ENCODE results near the gene KCNJ12. TPM values are rescaled to one million over a fixed set of nuclear protein-coding genes. Genes with fewer than 3 reads are reported as not detected.

The KCNJ12 gene
- total and polyA plus RNA-seq, 2 of the 13 experiments (the other 11 are each of a cell fraction or from before 2014, with no cell fraction given), result not detected

DNA sequence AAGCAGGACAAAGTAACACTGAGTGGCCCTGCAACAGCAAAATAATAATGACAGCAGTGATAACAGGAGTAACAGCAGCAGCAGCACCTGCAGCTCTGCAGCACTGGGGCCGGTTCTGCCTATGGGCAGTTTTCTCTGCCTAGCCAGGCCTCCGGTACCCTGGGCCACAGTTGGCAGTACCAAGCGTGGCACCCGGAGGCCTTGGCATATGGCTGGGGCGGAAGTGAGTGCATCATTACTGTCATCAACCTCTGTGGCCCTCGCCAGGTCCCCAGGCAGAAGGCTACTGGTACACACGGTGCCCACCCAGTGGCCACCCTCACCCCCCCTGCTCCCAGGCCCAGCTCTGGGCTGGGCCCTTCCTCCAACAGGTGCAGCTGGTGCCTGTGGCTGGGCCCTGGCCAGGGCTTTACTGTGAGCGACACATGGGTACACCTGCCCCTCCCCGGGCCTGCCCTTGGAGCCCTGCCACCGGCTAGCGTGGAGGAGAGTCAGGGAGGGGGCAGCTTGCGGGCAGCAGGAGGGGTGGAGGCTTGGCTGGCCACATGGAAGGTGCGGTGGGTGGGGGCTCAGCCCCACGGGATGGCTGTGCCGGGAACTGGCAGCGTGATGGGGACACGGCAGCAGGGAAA is 3.0 kb downstream of the KCNJ12 start:
- Histone ChIP-seq H3K36me3 (replicated peaks in 1 of 2; ENCODE audit: control insufficient read depth in 1 of 2, insufficient read depth in 2 of 2, low read length in 2 of 2) (no peaks in the 10 kb centered on the region), H3K27me3 (ENCODE audit: control insufficient read depth in 1 of 2, insufficient read depth in 2 of 2, low read length in 2 of 2) (peaks cover 11 to 65% of the 10 kb centered on the region in 2 experiments), H4K20me1 (ENCODE audit: insufficient read depth, low read length) (no peaks in the 10 kb centered on the region), H2AFZ (ENCODE audit: low read length) (no peak overlapping the region), H3K4me1 (ENCODE audit: insufficient read depth, low read length) (no peaks in the 10 kb centered on the region), H3K27ac (ENCODE audit: extremely low read length, insufficient read depth, low read length) (no peak overlapping the region), H3K4me3 (replicated peaks in 1 of 3; ENCODE audit: insufficient read depth in 1 of 3, low read depth in 2 of 3, low read length in 3 of 3) (no peak overlapping the region), H3K9me3 (ENCODE audit: low read length) (no peaks in the 10 kb centered on the region), H3K4me2 (ENCODE audit: low read depth, low read length) (no peak overlapping the region), H3K79me2 (ENCODE audit: insufficient read depth, low read length) (no peaks in the 10 kb centered on the region), H3K9ac (ENCODE audit: insufficient read depth, low read depth, low read length) (no peak overlapping the region)
- WGBS (ENCODE audit: low lambda C conversion rate), result 31% methylated on average over 11 of the region's 17 CpGs
- intact Hi-C loops (cut with micrococcal nuclease; ENCODE audit: unreplicated experiment), result no loop called here
- DNase-seq (ENCODE audit: low spot score) (no peak), FAIRE-seq (no peak), ATAC-seq (no peak)
- ChIA-PET CTCF (ENCODE audit: low intra/inter-chr PET ratio, low total read pairs) (no interaction called here), POLR2A (no interaction called here)
- in situ Hi-C loops (cut with HindIII; ENCODE audit: extremely low pct_ligation_motif_present, low pct_unique_long_range_greater_than_20kb), result no loop called here
- BruUV-seq (replicated peaks), result no TSS peak
- TF ChIP-seq ZNF569 (CRISPR knock-in tag; IDR thresholded peaks at IDR 0.05; ENCODE audit: borderline replicate concordance), result no peak
- no peak for TF ChIP-seq HNF4G (IDR thresholded peaks at IDR 0.05; ENCODE audit: borderline replicate concordance, low read depth, low read length)
- no peak for TF ChIP-seq HNF4G (CRISPR knock-in tag; IDR thresholded peaks at IDR 0.05; ENCODE audit: borderline replicate concordance, low read depth)
- no peak for TF ChIP-seq HIVEP1 (CRISPR knock-in tag; IDR thresholded peaks at IDR 0.05)
- no peak for TF ChIP-seq REXO4 (CRISPR knock-in tag; IDR thresholded peaks at IDR 0.05; ENCODE audit: borderline replicate concordance)
- TF ChIP-seq, protein P1, sequence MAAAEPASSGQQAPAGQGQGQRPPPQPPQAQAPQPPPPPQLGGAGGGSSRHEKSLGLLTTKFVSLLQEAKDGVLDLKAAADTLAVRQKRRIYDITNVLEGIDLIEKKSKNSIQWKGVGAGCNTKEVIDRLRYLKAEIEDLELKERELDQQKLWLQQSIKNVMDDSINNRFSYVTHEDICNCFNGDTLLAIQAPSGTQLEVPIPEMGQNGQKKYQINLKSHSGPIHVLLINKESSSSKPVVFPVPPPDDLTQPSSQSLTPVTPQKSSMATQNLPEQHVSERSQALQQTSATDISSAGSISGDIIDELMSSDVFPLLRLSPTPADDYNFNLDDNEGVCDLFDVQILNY (CRISPR knock-in tag; conservative IDR thresholded peaks at IDR 0.05), result no peak
- no peak for TF ChIP-seq ZNF773 (CRISPR knock-in tag; IDR thresholded peaks at IDR 0.05; ENCODE audit: borderline replicate concordance)
- TF ChIP-seq, protein P2, sequence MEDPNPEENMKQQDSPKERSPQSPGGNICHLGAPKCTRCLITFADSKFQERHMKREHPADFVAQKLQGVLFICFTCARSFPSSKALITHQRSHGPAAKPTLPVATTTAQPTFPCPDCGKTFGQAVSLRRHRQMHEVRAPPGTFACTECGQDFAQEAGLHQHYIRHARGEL (CRISPR knock-in tag; IDR thresholded peaks at IDR 0.05), result no peak
- TF ChIP-seq, protein P3, sequence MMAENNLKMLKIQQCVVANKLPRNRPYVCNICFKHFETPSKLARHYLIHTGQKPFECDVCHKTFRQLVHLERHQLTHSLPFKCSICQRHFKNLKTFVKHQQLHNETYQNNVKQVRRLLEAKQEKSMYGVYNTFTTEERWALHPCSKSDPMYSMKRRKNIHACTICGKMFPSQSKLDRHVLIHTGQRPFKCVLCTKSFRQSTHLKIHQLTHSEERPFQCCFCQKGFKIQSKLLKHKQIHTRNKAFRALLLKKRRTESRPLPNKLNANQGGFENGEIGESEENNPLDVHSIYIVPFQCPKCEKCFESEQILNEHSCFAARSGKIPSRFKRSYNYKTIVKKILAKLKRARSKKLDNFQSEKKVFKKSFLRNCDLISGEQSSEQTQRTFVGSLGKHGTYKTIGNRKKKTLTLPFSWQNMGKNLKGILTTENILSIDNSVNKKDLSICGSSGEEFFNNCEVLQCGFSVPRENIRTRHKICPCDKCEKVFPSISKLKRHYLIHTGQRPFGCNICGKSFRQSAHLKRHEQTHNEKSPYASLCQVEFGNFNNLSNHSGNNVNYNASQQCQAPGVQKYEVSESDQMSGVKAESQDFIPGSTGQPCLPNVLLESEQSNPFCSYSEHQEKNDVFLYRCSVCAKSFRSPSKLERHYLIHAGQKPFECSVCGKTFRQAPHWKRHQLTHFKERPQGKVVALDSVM (CRISPR knock-in tag; IDR thresholded peaks at IDR 0.05), result no peak
- TF ChIP-seq HMG20A (CRISPR knock-in tag; IDR thresholded peaks at IDR 0.05; ENCODE audit: borderline replicate concordance), result no peak
- TF ChIP-seq DNMT1 (CRISPR knock-in tag; IDR thresholded peaks at IDR 0.05), result no peak
- TF ChIP-seq, protein P4, sequence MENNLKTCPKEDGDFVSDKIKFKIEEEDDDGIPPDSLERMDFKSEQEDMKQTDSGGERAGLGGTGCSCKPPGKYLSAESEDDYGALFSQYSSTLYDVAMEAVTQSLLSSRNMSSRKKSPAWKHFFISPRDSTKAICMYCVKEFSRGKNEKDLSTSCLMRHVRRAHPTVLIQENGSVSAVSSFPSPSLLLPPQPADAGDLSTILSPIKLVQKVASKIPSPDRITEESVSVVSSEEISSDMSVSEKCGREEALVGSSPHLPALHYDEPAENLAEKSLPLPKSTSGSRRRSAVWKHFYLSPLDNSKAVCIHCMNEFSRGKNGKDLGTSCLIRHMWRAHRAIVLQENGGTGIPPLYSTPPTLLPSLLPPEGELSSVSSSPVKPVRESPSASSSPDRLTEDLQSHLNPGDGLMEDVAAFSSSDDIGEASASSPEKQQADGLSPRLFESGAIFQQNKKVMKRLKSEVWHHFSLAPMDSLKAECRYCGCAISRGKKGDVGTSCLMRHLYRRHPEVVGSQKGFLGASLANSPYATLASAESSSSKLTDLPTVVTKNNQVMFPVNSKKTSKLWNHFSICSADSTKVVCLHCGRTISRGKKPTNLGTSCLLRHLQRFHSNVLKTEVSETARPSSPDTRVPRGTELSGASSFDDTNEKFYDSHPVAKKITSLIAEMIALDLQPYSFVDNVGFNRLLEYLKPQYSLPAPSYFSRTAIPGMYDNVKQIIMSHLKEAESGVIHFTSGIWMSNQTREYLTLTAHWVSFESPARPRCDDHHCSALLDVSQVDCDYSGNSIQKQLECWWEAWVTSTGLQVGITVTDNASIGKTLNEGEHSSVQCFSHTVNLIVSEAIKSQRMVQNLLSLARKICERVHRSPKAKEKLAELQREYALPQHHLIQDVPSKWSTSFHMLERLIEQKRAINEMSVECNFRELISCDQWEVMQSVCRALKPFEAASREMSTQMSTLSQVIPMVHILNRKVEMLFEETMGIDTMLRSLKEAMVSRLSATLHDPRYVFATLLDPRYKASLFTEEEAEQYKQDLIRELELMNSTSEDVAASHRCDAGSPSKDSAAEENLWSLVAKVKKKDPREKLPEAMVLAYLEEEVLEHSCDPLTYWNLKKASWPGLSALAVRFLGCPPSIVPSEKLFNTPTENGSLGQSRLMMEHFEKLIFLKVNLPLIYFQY (CRISPR knock-in tag; IDR thresholded peaks at IDR 0.05; ENCODE audit: borderline replicate concordance), result no peak
- TF ChIP-seq, protein P5, sequence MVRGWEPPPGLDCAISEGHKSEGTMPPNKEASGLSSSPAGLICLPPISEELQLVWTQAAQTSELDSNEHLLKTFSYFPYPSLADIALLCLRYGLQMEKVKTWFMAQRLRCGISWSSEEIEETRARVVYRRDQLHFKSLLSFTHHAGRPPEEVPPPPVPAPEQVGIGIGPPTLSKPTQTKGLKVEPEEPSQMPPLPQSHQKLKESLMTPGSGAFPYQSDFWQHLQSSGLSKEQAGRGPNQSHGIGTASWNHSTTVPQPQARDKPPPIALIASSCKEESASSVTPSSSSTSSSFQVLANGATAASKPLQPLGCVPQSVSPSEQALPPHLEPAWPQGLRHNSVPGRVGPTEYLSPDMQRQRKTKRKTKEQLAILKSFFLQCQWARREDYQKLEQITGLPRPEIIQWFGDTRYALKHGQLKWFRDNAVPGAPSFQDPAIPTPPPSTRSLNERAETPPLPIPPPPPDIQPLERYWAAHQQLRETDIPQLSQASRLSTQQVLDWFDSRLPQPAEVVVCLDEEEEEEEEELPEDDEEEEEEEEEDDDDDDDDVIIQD (CRISPR knock-in tag; IDR thresholded peaks at IDR 0.05; ENCODE audit: low read depth), result no peak
- no peak for TF ChIP-seq ZNF850 (CRISPR knock-in tag; conservative IDR thresholded peaks at IDR 0.05)
- no peak for TF ChIP-seq ZNF672 (CRISPR knock-in tag; IDR thresholded peaks at IDR 0.05)
- TF ChIP-seq ZNF335 (CRISPR knock-in tag; IDR thresholded peaks at IDR 0.05), result no peak
- TF ChIP-seq ZNF253 (CRISPR knock-in tag; IDR thresholded peaks at IDR 0.05; ENCODE audit: borderline replicate concordance), result no peak

All from HepG2 (cell line).